Body of pancreas (tissue), 4 donors: Measurements from ENCODE around the gene PRODH2. TPM values are rescaled to one million over a fixed set of nuclear protein-coding genes. Genes with fewer than 3 reads are reported as not detected.

Experiments used
- ATAC-seq: fragments of 150-250 bp; one replicate; pipeline ENCODE4 v1.9.1; 2016
- DNase-seq, 4 donors: peaks; one replicate each; pipeline ENCODE4 v3.0.0-alpha.2; 2019
- H3K27ac ChIP-seq, 4 donors: fragments of 200-600 bp; sonication (generic); 1 replicate in 3 of 4; 2 replicates in 1 of 4; pipeline versions ENCODE4 v1.5.1 to v1.6.1; 2016 to 2019; ENCODE audit warnings: mild to moderate bottlenecking in 1 of 4, mixed read lengths in 1 of 4, moderate library complexity in 1 of 4
- H3K27me3 ChIP-seq, 2 donors: fragments of 200-600 bp; sonication (generic); one replicate each; pipeline ENCODE4 v1.6.0; 2016; ENCODE audit warnings: mild to moderate bottlenecking in 1 of 2
- H3K36me3 ChIP-seq, 2 donors: fragments of 200-600 bp; sonication (generic); replicated peaks in 1 of 2; 2 replicates each; pipeline ENCODE4 v1.5.1; 2016; ENCODE audit warnings: low read depth in 2 of 2; ENCODE audit not compliant: insufficient read depth in 1 of 2
- H3K4me1 ChIP-seq: fragments of 200-600 bp; sonication (generic); one replicate; pipeline ENCODE4 v1.6.0; 2016
- H3K4me3 ChIP-seq, 2 donors: fragments of 200-600 bp; sonication (generic); 1 replicate in 1 of 2; 2 replicates in 1 of 2; pipeline ENCODE4 v1.5.1; 2016 to 2019
- H3K9me3 ChIP-seq, 3 donors: fragments of 200-600 bp; sonication (generic); 1 replicate in 2 of 3; 2 replicates in 1 of 3; pipeline ENCODE4 v1.5.1; 2016
- POLR2A ChIP-seq, 3 donors: fragments of 450-650 bp; IDR thresholded peaks; one replicate each; pipeline ENCODE4 v1.6.1; 2016; ENCODE audit warnings: antibody characterized with exemption in 3 of 3, mild to moderate bottlenecking in 2 of 3
- WGBS, 2 donors: methylation state at CpG; one replicate each; pipeline ENCODE4 v1.1.5; 2017; 5-methylcytosine and 5-hydroxymethylcytosine counted together
- intact Hi-C: fragments of 100-400 bp; cut with DNase I; formaldehyde crosslinking; loops from one replicate; pipeline ENCODE4 v1.15.1; 2023
- total RNA-seq, 2 donors: library from RNA; depleted of rRNA; stranded (reverse); fragments of >200 nt; gene quantifications; one replicate each; pipeline ENCODE4 v1.1.0, GENCODE V29; 2016
- TF ChIP-seq, protein P1 (sequence below), 7 experiments: fragments of 450-650 bp in 4 of 7; fragments of 200-600 bp in 3 of 7; sonication (generic) in 3 of 7; IDR thresholded peaks; one replicate each; pipeline ENCODE4 v1.5.1; 2016 to 2019; ENCODE audit warnings: antibody characterized with exemption in 7 of 7

Gene PRODH2
- total RNA-seq, 2 donors from 2014 or later, result 0.99 to 3.9 TPM

DNA sequence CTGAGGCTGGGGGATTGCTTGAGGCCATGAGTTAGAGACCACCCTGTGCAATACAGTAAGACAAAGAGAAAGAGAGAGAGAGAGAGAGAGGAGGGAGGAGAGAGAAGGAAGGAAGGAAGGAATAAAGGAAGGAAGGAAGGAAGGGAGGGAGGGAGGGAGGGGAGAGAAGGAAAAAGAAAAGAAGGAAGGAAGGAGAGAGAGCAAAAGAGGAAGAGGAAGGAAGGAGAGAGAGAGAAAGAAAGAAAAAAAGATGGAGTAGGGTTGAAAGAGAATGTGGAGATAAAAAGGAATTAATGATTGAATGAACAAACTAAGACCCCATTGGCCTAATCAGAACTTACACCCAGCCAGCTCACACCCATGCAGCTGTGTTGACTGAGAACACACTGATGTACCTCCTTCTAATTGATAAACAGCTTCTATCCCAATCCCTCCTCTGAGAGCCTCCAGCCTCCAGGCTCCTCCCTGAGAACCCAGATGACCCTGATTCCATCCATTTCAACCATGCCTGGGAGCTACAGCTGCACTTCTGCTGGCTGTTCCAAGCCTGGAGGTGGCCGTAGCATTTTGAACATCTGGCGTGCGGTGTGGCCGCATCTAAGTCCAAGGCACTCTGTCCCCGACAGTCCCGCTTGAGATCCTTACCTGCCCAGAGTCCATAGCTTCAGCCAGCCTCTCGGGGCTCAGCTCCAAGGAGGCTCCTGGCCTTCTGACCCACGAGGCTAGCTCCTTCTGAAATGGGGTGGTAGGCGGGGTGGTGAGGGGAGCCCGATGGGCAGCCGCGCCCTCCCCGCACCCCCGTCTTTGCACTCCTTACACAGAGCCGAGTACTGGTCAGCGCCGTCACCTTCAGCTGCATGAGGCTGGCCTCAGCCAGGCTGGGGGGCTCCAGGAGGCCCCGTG, 1.1 kb downstream of the PRODH2 start:
- no peak for ATAC-seq
- WGBS, 2 donors, result 87 to 89% methylated on average over 18 of the region's 18 CpGs

DNA sequence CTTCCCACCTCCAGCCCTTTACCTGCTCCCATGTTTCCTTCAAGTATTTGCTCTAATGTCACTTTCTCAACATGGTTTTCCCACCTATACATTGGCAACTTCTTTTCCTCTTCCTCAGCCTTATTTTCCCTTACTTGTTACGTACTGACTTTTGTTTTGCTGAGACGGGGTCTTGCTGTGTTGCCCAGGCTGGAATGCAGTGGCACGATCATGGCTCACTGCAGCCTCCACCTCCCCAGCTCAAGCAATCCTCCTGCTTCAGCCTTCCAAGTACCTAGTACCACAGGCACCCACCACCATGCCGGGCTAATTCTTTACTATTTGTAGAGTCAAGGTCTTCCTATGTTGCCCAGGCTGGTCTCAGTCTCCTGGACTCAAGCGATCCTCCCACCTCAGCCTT, 5.0 kb downstream of the PRODH2 start:
- peaks cover 5% of the 10 kb centered on the region for H3K4me1 ChIP-seq
- intact Hi-C loops, result no loop called here
- ATAC-seq (no peak), DNase-seq (no peak)
- TF ChIP-seq POLR2A (IDR thresholded peaks at IDR 0.05), result no peak
- TF ChIP-seq, protein P1, sequence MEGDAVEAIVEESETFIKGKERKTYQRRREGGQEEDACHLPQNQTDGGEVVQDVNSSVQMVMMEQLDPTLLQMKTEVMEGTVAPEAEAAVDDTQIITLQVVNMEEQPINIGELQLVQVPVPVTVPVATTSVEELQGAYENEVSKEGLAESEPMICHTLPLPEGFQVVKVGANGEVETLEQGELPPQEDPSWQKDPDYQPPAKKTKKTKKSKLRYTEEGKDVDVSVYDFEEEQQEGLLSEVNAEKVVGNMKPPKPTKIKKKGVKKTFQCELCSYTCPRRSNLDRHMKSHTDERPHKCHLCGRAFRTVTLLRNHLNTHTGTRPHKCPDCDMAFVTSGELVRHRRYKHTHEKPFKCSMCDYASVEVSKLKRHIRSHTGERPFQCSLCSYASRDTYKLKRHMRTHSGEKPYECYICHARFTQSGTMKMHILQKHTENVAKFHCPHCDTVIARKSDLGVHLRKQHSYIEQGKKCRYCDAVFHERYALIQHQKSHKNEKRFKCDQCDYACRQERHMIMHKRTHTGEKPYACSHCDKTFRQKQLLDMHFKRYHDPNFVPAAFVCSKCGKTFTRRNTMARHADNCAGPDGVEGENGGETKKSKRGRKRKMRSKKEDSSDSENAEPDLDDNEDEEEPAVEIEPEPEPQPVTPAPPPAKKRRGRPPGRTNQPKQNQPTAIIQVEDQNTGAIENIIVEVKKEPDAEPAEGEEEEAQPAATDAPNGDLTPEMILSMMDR (IDR thresholded peaks at IDR 0.05), result no peak
- H3K4me3 ChIP-seq, result no peak overlapping the region
- no peak overlapping the region for H3K27ac ChIP-seq
- H3K9me3 ChIP-seq, result no peaks in the 10 kb centered on the region
- 88 to 98% methylated on average over 5 of the region's 5 CpGs for WGBS, 2 donors
- no peaks in the 10 kb centered on the region for H3K27me3 ChIP-seq
- no peaks in the 10 kb centered on the region for H3K36me3 ChIP-seq

More for the DNA sequence above, 1.1 kb downstream of the PRODH2 start:
- Histone ChIP-seq H3K27me3 (no peaks in the 10 kb centered on the region), H3K9me3 (no peaks in the 10 kb centered on the region), H3K27ac (no peak overlapping the region), H3K4me1 (peaks cover 8% of the 10 kb centered on the region), H3K36me3 (no peaks in the 10 kb centered on the region), H3K4me3 (no peak overlapping the region)
- intact Hi-C loops, result no loop called here
- no peak for DNase-seq
- TF ChIP-seq, protein P1 (IDR thresholded peaks at IDR 0.05), result no peak
- TF ChIP-seq POLR2A (IDR thresholded peaks at IDR 0.05), result no peak

GRCh38 chr19:35806597-35806996, 6.0 kb downstream of the PRODH2 start:
- intact Hi-C loops, result no loop called here
- Histone ChIP-seq H3K4me3 (no peak overlapping the region), H3K27ac (no peak overlapping the region), H3K9me3 (no peaks in the 10 kb centered on the region), H3K36me3 (no peaks in the 10 kb centered on the region), H3K4me1 (no peaks in the 10 kb centered on the region), H3K27me3 (no peaks in the 10 kb centered on the region)
- ATAC-seq, result no peak
- DNase-seq, result no peak
- no peak for TF ChIP-seq POLR2A (IDR thresholded peaks at IDR 0.05)
- TF ChIP-seq, protein P1 (IDR thresholded peaks at IDR 0.05), result no peak
- 92 to 100% methylated on average over 3 to 17 of the region's 18 CpGs for WGBS, 2 donors

- H3K36me3 ChIP-seq, result no peaks in the 10 kb centered on the region
- DNase-seq, result no peak
- no peaks in the 10 kb centered on the region for H3K27me3 ChIP-seq
- no peaks in the 10 kb centered on the region for H3K9me3 ChIP-seq
- ATAC-seq, result no peak
- no peak overlapping the region for H3K27ac ChIP-seq
- no peak overlapping the region for H3K4me3 ChIP-seq
- no peaks in the 10 kb centered on the region for H3K4me1 ChIP-seq
- 60 to 67% methylated on average over 5 of the region's 5 CpGs for WGBS, 2 donors
- intact Hi-C loops, result no loop called here
- no peak for TF ChIP-seq POLR2A (IDR thresholded peaks at IDR 0.05)
- TF ChIP-seq, protein P1 (IDR thresholded peaks at IDR 0.05), result no peak
These were observed 7.0 kb downstream of the PRODH2 start for GRCh38 chr19:35805526-35806102.
